Amniotic epithelial cell (primary cell): ENCODE data around the gene PLXNA3.

Source experiments
- DNase-seq: peaks from one replicate; pipeline ENCODE4 v3.0.0-alpha.2; 2010; ENCODE audit warnings: low read depth

PLXNA3 gene

GRCh38 chrX:154502098-154502497 is 44.0 kb downstream of the PLXNA3 start:
- no peak for DNase-seq

- no peak for DNase-seq
These were observed 44.9 kb downstream of the PLXNA3 start for GRCh38 chrX:154502989-154503388.

GRCh38 chrX:154505734-154506133 is 47.7 kb downstream of the PLXNA3 start:
- DNase-seq: peak; percentile 42

GRCh38 chrX:154506483-154507332 is 48.6 kb downstream of the PLXNA3 start:
- no peak for DNase-seq

- no peak for DNase-seq
These were observed 49.7 kb downstream of the PLXNA3 start for GRCh38 chrX:154507673-154508383.

GRCh38 chrX:154508384-154508745 is 50.3 kb downstream of the PLXNA3 start:
- no peak for DNase-seq

GRCh38 chrX:154509455-154509854 is 51.4 kb downstream of the PLXNA3 start:
- DNase-seq: no peak

- no peak for DNase-seq
These were observed 53.7 kb downstream of the PLXNA3 start for GRCh38 chrX:154511761-154512160.

GRCh38 chrX:154512879-154513553 is 54.9 kb downstream of the PLXNA3 start:
- no peak for DNase-seq

GRCh38 chrX:154513716-154514115 is 55.6 kb downstream of the PLXNA3 start:
- no peak for DNase-seq

GRCh38 chrX:154515090-154515965 is 57.2 kb downstream of the PLXNA3 start:
- DNase-seq: no peak

- no peak for DNase-seq
These were observed 58.0 kb downstream of the PLXNA3 start, which contains the start of gene FAM3A for GRCh38 chrX:154515966-154516655. Gene FAM3A (minus strand): TSS chrX:154516232. CDS start chrX:154515772, 460 bp downstream.

GRCh38 chrX:154516656-154517100 is 58.6 kb downstream of the PLXNA3 start:
- DNase-seq: peak; percentile 95

- DNase-seq: peak; percentile 61
These were observed 59.2 kb downstream of the PLXNA3 start for GRCh38 chrX:154517101-154517781.

GRCh38 chrX:154519389-154519788 is 61.3 kb downstream of the PLXNA3 start:
- no peak for DNase-seq

GRCh38 chrX:154525606-154526490 is 67.8 kb downstream of the PLXNA3 start:
- no peak for DNase-seq

- DNase-seq: peak; percentile 72
These were observed 69.0 kb downstream of the PLXNA3 start for GRCh38 chrX:154526901-154527675.
